GM23338 (cell line): ENCODE data around the gene CTRL.

Source experiments
- CTCF ChIP-seq, 2 experiments: fragments of 200-600 bp in 1 of 2; sonication (generic) in 1 of 2; conservative IDR thresholded peaks; 2 replicates each; pipeline versions ENCODE4 v1.5.1 to v1.6.1; 2016 to 2017; ENCODE audit warnings: antibody characterized with exemption in 2 of 2, low read depth in 2 of 2, mild to moderate bottlenecking in 2 of 2, moderate library complexity in 1 of 2
- EZH2 ChIP-seq: fragments of 200-600 bp; sonication (generic); IDR thresholded peaks from one replicate; pipeline ENCODE4 v1.8.0; 2017; ENCODE audit warnings: antibody characterized with exemption, mild to moderate bottlenecking, low read depth; ENCODE audit not compliant: unreplicated experiment
- EZH2phosphoT487 ChIP-seq: fragments of 200-600 bp; sonication (generic); IDR thresholded peaks from one replicate; pipeline ENCODE4 v1.8.1; 2018; ENCODE audit warnings: antibody characterized with exemption; ENCODE audit not compliant: unreplicated experiment
- JUNB ChIP-seq: IDR thresholded peaks from one replicate; pipeline ENCODE4 v1.6.1; 2016; ENCODE audit warnings: antibody characterized with exemption; ENCODE audit not compliant: unreplicated experiment
- POLR2AphosphoS5 ChIP-seq: IDR thresholded peaks from 2 replicates; pipeline ENCODE4 v1.6.1; 2016; ENCODE audit warnings: antibody characterized with exemption, low read depth
- REST ChIP-seq: IDR thresholded peaks from one replicate; pipeline ENCODE4 v1.6.1; 2018; ENCODE audit warnings: antibody characterized with exemption; ENCODE audit not compliant: unreplicated experiment
- ZNF331 ChIP-seq: fragments of 250-450 bp; sonication (Bioruptor Pico); IDR thresholded peaks from 2 replicates; pipeline ENCODE4 v1.5.0; 2020; ENCODE audit warnings: low read depth, mild to moderate bottlenecking, moderate library complexity
- ZNF462 ChIP-seq: fragments of 250-450 bp; sonication (Bioruptor Pico); IDR thresholded peaks from 2 replicates; pipeline ENCODE4 v1.5.0; 2020; ENCODE audit warnings: mild to moderate bottlenecking, moderate library complexity

- TF ChIP-seq EZH2phosphoT487 (no peak), EZH2 (no peak), CTCF (conservative IDR thresholded peaks at IDR 0.05; ENCODE audit: low read depth in 2 of 2) (no peak), JUNB (no peak), REST (no peak), ZNF331 (no peak), POLR2AphosphoS5 (no peak), ZNF462 (CRISPR knock-in tag) (no peak)
Measured at GRCh38 chr16:67881621-67882161, 50.0 kb downstream of the CTRL start.
